Neuronal stem cell (in vitro differentiated cells): ENCODE measurements around the gene ST3GAL4.
A peak's percentile ranks its signal among the peaks of the same experiment; 100 is the strongest.

ENCODE experiments used
- DNase-seq: peaks from one replicate; pipeline ENCODE4 v3.0.0-alpha.2; 2013; ENCODE audit warnings: low spot score
- H2AFZ ChIP-seq: one replicate; pipeline ENCODE4 v1.6.1; 2013; ENCODE audit warnings: mild to moderate bottlenecking, low read length, inconsistent platforms
- H2AK5ac ChIP-seq: 2 replicates; pipeline ENCODE4 v1.6.1; 2013; ENCODE audit warnings: low read depth, mild to moderate bottlenecking, inconsistent platforms, low read length, moderate library complexity, mixed read lengths
- H2BK120ac ChIP-seq: 2 replicates; pipeline ENCODE4 v1.6.1; 2013; ENCODE audit warnings: low read depth, mild to moderate bottlenecking, inconsistent platforms, low read length, moderate library complexity, mixed read lengths
- H2BK12ac ChIP-seq: one replicate; pipeline ENCODE4 v1.6.1; 2013; ENCODE audit warnings: low read length, inconsistent platforms
- H2BK15ac ChIP-seq: 2 replicates; pipeline ENCODE4 v1.6.1; 2013; ENCODE audit warnings: mild to moderate bottlenecking, low read length, inconsistent platforms, mixed read lengths
- H2BK5ac ChIP-seq: one replicate; pipeline ENCODE4 v1.6.1; 2013; ENCODE audit warnings: inconsistent platforms, mild to moderate bottlenecking, low read length, moderate library complexity
- H3K14ac ChIP-seq: one replicate; pipeline ENCODE4 v1.6.1; 2013; ENCODE audit warnings: low read length, inconsistent platforms
- H3K18ac ChIP-seq: 2 replicates; pipeline ENCODE4 v1.6.1; 2013; ENCODE audit warnings: low read length, inconsistent platforms
- H3K23ac ChIP-seq: 2 replicates; pipeline ENCODE4 v1.6.1; 2013; ENCODE audit warnings: low read depth, mild to moderate bottlenecking, mixed read lengths, low read length, inconsistent platforms; ENCODE audit not compliant: poor library complexity
- H3K27ac ChIP-seq: replicated peaks from 3 replicates; pipeline ENCODE4 v1.5.1; 2013; ENCODE audit warnings: low read length, inconsistent platforms
- H3K27me3 ChIP-seq, 3 experiments: 2 replicates each; pipeline ENCODE4 v1.6.1; 2013; ENCODE audit warnings: low read length in 3 of 3, mild to moderate bottlenecking in 2 of 3, inconsistent platforms in 1 of 3, low read depth in 1 of 3, mixed read lengths in 1 of 3, moderate library complexity in 1 of 3; ENCODE audit not compliant: control insufficient read depth in 3 of 3, insufficient read depth in 3 of 3
- H3K36me3 ChIP-seq, 2 donors: replicated peaks in 1 of 2; 2 replicates each; pipeline ENCODE4 v1.6.1; 2013; ENCODE audit warnings: low read length in 2 of 2; ENCODE audit not compliant: control insufficient read depth in 2 of 2, insufficient read depth in 2 of 2
- H3K4ac ChIP-seq: 2 replicates; pipeline ENCODE4 v1.6.1; 2013; ENCODE audit warnings: inconsistent platforms, mild to moderate bottlenecking, low read length, moderate library complexity
- H3K4me1 ChIP-seq, 2 donors: 1 replicate in 1 of 2; 2 replicates in 1 of 2; pipeline ENCODE4 v1.6.1; 2013; ENCODE audit warnings: low read length in 2 of 2, low read depth in 1 of 2; ENCODE audit not compliant: control insufficient read depth in 2 of 2, insufficient read depth in 1 of 2
- H3K4me2 ChIP-seq: one replicate; pipeline ENCODE4 v1.6.1; 2013; ENCODE audit warnings: mild to moderate bottlenecking, low read length, inconsistent platforms; ENCODE audit not compliant: insufficient read depth, poor library complexity, severe bottlenecking
- H3K4me3 ChIP-seq, 2 donors: 2 replicates each; pipeline ENCODE4 v1.5.1; 2013; ENCODE audit warnings: low read length in 2 of 2, mild to moderate bottlenecking in 2 of 2, inconsistent platforms in 1 of 2, moderate library complexity in 1 of 2
- H3K79me1 ChIP-seq: one replicate; pipeline ENCODE4 v1.6.1; 2013; ENCODE audit warnings: low read depth, mild to moderate bottlenecking, inconsistent platforms, low read length, moderate library complexity
- H3K9ac ChIP-seq: one replicate; pipeline ENCODE4 v1.6.1; 2013; ENCODE audit warnings: mild to moderate bottlenecking, low read depth, low read length, inconsistent platforms; ENCODE audit not compliant: poor library complexity
- H3K9me3 ChIP-seq, 2 donors: replicated peaks in 1 of 2; 2 replicates each; pipeline versions ENCODE3 to v1.6.1; 2013; ENCODE audit warnings: low read length in 2 of 2, mild to moderate bottlenecking in 2 of 2, inconsistent platforms in 1 of 2, low read depth in 1 of 2, mixed read lengths in 1 of 2, moderate library complexity in 1 of 2; ENCODE audit not compliant: control insufficient read depth in 2 of 2, insufficient read depth in 1 of 2
- H4K8ac ChIP-seq: one replicate; pipeline ENCODE4 v1.6.1; 2013; ENCODE audit warnings: low read depth, mild to moderate bottlenecking, inconsistent platforms, low read length, moderate library complexity
- H4K91ac ChIP-seq: one replicate; pipeline ENCODE4 v1.6.1; 2013; ENCODE audit warnings: low read length, low read depth, mild to moderate bottlenecking, inconsistent platforms; ENCODE audit not compliant: poor library complexity
- WGBS, 2 donors: extraction: QIAGEN DNeasy Blood & Tissue Kit; methylation state at CpG; one replicate each; pipeline ENCODE4 v1.1.7; 2013; ENCODE audit warnings: missing lambda C conversion rate in 2 of 2, mixed read lengths in 1 of 2; ENCODE audit not compliant: insufficient read length in 2 of 2, insufficient replicate concordance in 1 of 2; ENCODE audit errors: extremely low coverage in 2 of 2; 5-methylcytosine and 5-hydroxymethylcytosine counted together

ST3GAL4 gene

GRCh38 chr11:126424471-126425039 is 69.1 kb downstream of the ST3GAL4 start:
- Histone ChIP-seq H3K27ac (no peak overlapping the region), H3K23ac (no peak overlapping the region), H3K4me1 (peaks cover 0 to 3% of the 10 kb centered on the region in 2 donors), H3K27me3 (no peaks in the 10 kb centered on the region), H4K91ac (no peak overlapping the region), H3K4me3 (no peak overlapping the region), H4K8ac (no peak overlapping the region), H3K14ac (no peak overlapping the region), H3K4ac (no peak overlapping the region), H3K4me2 (no peak overlapping the region), H3K9ac (no peak overlapping the region), H3K36me3 (no peaks in the 10 kb centered on the region), H3K18ac (peak overlapping the region; percentile 76), H2BK12ac (no peak overlapping the region), H2BK15ac (no peak overlapping the region), H3K79me1 (no peaks in the 10 kb centered on the region), H2BK5ac (no peak overlapping the region), H2BK120ac (no peak overlapping the region), H2AFZ (no peak overlapping the region), H2AK5ac (peak overlapping the region; percentile 79), H3K9me3 (no peaks in the 10 kb centered on the region)
- no peak for DNase-seq
- no CpG with 5 or more reads among the region's 30 CpGs for WGBS, 2 donors

DNA sequence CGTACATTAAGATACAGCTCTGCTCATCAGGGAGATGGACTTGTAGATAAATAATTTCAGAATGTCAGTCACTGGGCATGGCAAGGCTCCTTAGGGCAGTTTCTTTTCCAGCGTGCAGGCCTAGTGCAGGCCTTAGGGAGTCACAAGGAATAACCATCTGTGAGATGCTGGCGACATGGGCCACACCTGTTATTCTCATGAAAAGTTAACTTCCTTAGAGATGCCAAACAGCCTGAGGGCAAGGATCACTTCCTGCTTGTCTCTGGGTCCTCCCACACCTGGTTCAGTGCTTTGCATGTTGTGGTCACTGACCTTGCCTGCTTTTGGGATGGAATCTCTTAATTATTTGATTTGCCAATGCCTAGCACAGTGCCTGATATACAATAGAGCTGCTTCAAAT is 70.6 kb downstream of the ST3GAL4 start:
- no CpG with 5 or more reads among the region's 3 CpGs for WGBS, 2 donors
- no peak overlapping the region for H3K9ac ChIP-seq
- no peak overlapping the region for H3K4me3 ChIP-seq
- H2BK15ac ChIP-seq = no peak overlapping the region
- no peak overlapping the region for H4K8ac ChIP-seq
- no peaks in the 10 kb centered on the region for H3K9me3 ChIP-seq
- no peak overlapping the region for H3K14ac ChIP-seq
- H3K27me3 ChIP-seq = no peaks in the 10 kb centered on the region
- no peak overlapping the region for H2BK120ac ChIP-seq
- no peak overlapping the region for H2AK5ac ChIP-seq
- no peak overlapping the region for H2BK12ac ChIP-seq
- DNase-seq = no peak
- H3K27ac ChIP-seq = no peak overlapping the region
- H3K4me2 ChIP-seq = no peak overlapping the region
- no peak overlapping the region for H3K23ac ChIP-seq
- H3K4me1 ChIP-seq = peaks cover 0 to 3% of the 10 kb centered on the region in 2 donors
- H3K18ac ChIP-seq = no peak overlapping the region
- H3K79me1 ChIP-seq = no peaks in the 10 kb centered on the region
- no peak overlapping the region for H2BK5ac ChIP-seq
- H4K91ac ChIP-seq = no peak overlapping the region
- no peak overlapping the region for H3K4ac ChIP-seq
- H2AFZ ChIP-seq = no peak overlapping the region
- no peaks in the 10 kb centered on the region for H3K36me3 ChIP-seq

GRCh38 chr11:126426820-126427749 is 71.6 kb downstream of the ST3GAL4 start:
- no peak overlapping the region for H2AFZ ChIP-seq
- no peak overlapping the region for H2BK15ac ChIP-seq
- no peak overlapping the region for H2BK5ac ChIP-seq
- no peak overlapping the region for H3K18ac ChIP-seq
- H3K4me1 ChIP-seq = peaks cover 0 to 3% of the 10 kb centered on the region in 2 donors
- no peak overlapping the region for H2AK5ac ChIP-seq
- no peak overlapping the region for H4K8ac ChIP-seq
- no peak overlapping the region for H3K4me3 ChIP-seq
- no peak overlapping the region for H3K4ac ChIP-seq
- no peak overlapping the region for H3K4me2 ChIP-seq
- no peak for DNase-seq
- no peak overlapping the region for H3K27ac ChIP-seq
- no peaks in the 10 kb centered on the region for H3K36me3 ChIP-seq
- H3K23ac ChIP-seq = no peak overlapping the region
- H4K91ac ChIP-seq = no peak overlapping the region
- WGBS, 2 donors = no CpG with 5 or more reads among the region's 14 CpGs
- no peak overlapping the region for H2BK12ac ChIP-seq
- no peak overlapping the region for H2BK120ac ChIP-seq
- H3K27me3 ChIP-seq = no peaks in the 10 kb centered on the region
- H3K79me1 ChIP-seq = no peaks in the 10 kb centered on the region
- no peak overlapping the region for H3K9ac ChIP-seq
- no peak overlapping the region for H3K14ac ChIP-seq
- H3K9me3 ChIP-seq = no peaks in the 10 kb centered on the region

GRCh38 chr11:126430581-126431335 is 75.3 kb downstream of the ST3GAL4 start:
- DNase-seq = no peak
- H2BK5ac ChIP-seq = peak overlapping the region; percentile 73
- H4K8ac ChIP-seq = no peak overlapping the region
- no peak overlapping the region for H2AFZ ChIP-seq
- H2BK12ac ChIP-seq = no peak overlapping the region
- H3K27me3 ChIP-seq = no peaks in the 10 kb centered on the region
- peak overlapping the region; percentile 41 for H2BK15ac ChIP-seq
- no peak overlapping the region for H3K9ac ChIP-seq
- no peak overlapping the region for H3K14ac ChIP-seq
- H3K9me3 ChIP-seq = no peaks in the 10 kb centered on the region
- peaks cover 3 to 16% of the 10 kb centered on the region in 2 donors for H3K4me1 ChIP-seq
- H3K23ac ChIP-seq = no peak overlapping the region
- WGBS, 2 donors = no CpG with 5 or more reads among the region's 10 CpGs
- H3K27ac ChIP-seq = no peak overlapping the region
- H3K4me2 ChIP-seq = no peak overlapping the region
- no peaks in the 10 kb centered on the region for H3K36me3 ChIP-seq
- no peak overlapping the region for H4K91ac ChIP-seq
- H3K4ac ChIP-seq = no peak overlapping the region
- no peak overlapping the region for H2AK5ac ChIP-seq
- H3K4me3 ChIP-seq = no peak overlapping the region
- H2BK120ac ChIP-seq = no peak overlapping the region
- H3K79me1 ChIP-seq = no peaks in the 10 kb centered on the region
- H3K18ac ChIP-seq = no peak overlapping the region
